GM18498 (cell line): ENCODE measurements around the gene NUDT16L1.
"Not testable (repeated sequence)": the region's sequence is repeated elsewhere in the genome, so short reads cannot be mapped to it uniquely, and the experiment has no call there.

Experiments
- ATAC-seq: cut with Tn5 transposase; IDR thresholded peaks from one replicate; pipeline ENCODE4 v1.9.1; 2021; ENCODE audit warnings: mild to moderate bottlenecking, moderate library complexity; ENCODE audit not compliant: unreplicated experiment

NUDT16L1 gene

GRCh38 chr16:4693296-4693955 is at the start of gene NUDT16L1:
Gene NUDT16L1 (plus strand): TSS chr16:4693562. CDS start chr16:4693727, 165 bp downstream.
- peak; percentile 95 for ATAC-seq

DNA sequence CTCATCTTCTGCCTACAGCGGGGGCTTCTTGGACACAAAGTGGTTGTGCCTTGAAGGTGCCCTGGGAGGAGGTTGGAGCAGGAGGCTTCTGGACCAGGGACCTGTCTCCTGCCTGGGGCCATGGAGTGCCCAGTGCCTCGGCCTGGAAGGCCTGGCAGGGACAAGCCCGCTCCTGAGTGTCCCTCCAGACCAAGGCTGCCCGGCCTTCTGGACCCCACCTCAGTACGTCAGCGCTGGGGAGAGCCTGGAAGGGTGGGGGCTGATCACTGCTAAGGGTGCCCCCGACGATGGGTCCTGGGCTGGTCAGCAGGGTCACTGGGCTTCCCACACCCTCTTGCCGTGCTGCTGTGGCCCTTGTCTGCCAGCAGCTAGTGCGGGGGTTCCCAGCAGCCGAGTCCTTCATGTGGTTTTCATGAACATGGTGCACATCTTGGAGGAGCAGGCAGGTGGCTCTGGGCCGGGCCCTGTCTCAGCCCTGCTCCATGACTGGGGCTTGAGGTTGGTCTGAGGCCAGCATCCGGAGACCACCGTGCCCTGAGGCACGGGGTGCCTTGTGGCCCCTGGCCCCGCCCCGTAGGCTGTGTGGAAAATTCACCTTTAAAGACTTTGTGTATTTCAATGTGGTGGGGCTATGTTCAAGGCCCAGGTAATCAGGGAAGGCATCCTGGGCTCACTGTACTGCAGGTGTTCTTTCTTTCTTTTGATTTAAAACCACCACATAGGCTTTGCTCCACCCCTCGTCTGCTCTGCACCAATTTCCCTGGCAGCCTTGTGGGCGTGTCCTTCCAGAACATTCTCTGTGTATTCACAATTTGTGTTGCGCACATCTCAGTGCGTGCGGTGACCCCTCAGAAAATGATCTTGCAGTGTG is 46.4 kb upstream of the NUDT16L1 start:
- no peak for ATAC-seq

- no peak for ATAC-seq
These were observed 45.8 kb upstream of the NUDT16L1 start for GRCh38 chr16:4647644-4647980.

DNA sequence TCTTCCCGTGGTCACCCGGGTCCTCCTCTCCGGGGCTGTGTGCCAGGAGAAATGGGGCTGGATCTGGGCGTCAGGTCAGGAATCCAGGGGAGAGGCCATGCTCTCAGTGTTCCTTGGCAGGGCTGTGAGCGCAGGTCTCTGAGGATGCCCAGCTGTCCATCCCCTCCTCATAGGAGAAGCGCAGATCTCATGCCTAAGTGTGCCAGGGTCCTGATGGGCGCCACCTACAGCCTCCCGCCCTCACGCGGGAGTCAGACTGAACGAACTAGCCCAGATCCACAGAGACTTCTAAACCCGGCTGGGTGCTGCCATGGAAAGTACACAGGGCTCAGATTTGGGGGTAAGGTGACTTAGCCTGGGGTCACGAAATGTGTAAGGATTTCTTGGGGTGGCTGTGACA is 44.4 kb upstream of the NUDT16L1 start:
- no peak for ATAC-seq

- ATAC-seq = no peak
These were observed 43.5 kb upstream of the NUDT16L1 start for GRCh38 chr16:4649744-4650442.

DNA sequence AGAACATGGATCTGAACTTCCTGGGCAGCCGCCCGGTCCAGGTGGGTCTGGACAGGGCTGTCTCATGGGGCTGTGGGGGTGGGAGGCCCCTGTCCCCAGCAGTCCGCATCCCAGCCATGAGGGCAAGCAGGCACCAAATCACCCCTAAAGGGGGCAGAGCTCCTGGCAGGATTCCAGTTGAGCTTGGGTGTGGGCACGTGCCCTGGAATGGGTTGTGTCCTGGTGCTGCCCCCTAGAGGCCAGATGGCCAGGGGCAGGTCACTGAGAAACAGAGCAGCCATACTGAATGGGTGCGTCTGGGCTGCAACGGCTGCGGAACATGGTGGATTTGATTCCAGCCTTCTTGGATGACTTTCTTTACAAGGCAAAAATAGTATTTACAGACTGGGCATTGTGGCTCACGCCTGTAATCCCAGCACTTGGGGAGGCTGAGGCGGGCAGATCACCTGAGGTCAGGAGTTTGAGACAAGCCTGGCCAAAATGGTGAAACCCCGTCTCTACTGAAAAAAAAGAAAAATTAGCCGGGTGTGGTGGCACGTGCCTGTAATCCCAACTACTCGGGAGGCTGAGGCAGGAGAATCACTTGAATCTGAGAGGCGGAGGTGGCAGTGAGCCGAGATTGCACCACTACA is 42.8 kb upstream of the NUDT16L1 start:
- not testable (repeated sequence) for ATAC-seq

GRCh38 chr16:4651827-4652226 is 41.5 kb upstream of the NUDT16L1 start:
- no peak for ATAC-seq

GRCh38 chr16:4652561-4652960 is 40.8 kb upstream of the NUDT16L1 start:
- ATAC-seq = no peak

- ATAC-seq = no peak
These were observed 39.1 kb upstream of the NUDT16L1 start for GRCh38 chr16:4654011-4654963.

DNA sequence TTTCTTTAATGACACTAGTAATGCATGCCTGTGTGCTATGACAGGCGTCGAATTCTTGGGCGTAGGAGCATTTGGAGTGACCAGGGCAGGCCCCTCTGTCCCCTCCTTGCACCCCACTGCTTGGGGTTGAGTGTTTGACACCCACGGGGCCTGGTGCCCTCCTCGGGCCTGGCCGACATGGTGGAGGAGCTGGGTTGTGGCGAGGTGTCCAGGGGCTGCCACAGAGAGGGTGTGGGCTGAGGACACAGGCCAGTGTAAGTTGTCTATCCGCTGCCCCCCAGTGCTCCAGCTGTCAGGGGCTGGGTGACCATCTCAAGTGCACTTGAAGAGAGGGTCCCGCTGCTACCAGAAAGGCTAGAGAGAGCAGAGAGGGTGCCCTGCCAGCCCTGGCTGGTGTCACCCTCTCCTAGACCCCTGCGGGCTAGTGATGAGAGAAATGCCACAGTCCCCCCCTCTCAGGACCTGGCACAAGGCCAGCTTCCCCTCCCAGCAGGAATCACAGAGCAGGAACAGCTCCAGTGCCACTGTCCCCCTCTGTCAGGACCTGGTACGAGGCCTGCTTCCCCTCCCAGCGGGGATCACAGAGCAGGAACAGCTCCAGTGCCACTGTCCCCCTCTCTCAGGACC is 38.3 kb upstream of the NUDT16L1 start:
- ATAC-seq = no peak

DNA sequence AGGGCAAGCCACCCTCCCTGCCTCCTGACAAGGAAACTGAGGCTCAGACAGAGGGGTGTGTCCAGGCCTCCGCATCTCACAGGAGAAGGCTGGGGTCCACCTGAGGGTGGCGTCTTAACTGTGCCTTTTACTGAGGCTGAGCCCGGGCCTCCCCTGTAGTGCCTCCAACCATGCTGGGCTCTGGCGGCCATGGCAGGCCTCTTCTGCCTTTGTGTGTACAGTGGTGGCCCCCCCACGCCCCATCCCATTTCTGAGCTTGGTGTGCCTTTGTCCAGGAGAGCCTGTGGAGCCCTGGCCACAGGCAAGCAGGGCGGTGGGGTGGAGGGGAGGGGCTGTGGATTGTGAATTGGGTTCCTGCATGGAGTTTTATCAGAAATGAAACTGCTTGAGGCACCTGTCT is 37.6 kb upstream of the NUDT16L1 start:
- ATAC-seq = no peak

DNA sequence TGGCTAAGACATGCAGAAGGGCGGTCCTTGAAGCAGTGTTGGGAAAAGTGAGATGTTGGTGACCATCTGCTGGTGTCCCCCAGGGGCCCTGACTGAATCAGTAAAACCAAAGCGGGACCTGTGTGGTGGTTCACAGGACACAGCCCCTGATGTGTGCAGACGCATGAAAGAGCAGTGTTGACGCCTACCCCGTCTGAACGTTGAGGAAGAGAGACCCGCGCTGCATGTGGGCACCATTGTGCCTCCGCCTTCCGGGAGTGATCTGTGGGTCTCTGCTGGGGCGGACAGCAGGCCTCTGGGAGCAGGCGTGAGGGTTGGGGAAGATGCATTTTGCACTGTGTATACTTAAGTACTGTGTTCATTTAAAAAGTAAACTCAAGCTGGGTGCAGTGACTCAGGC is 37.1 kb upstream of the NUDT16L1 start:
- no peak for ATAC-seq

- ATAC-seq = no peak
These were observed 36.4 kb upstream of the NUDT16L1 start for GRCh38 chr16:4656695-4657686.

DNA sequence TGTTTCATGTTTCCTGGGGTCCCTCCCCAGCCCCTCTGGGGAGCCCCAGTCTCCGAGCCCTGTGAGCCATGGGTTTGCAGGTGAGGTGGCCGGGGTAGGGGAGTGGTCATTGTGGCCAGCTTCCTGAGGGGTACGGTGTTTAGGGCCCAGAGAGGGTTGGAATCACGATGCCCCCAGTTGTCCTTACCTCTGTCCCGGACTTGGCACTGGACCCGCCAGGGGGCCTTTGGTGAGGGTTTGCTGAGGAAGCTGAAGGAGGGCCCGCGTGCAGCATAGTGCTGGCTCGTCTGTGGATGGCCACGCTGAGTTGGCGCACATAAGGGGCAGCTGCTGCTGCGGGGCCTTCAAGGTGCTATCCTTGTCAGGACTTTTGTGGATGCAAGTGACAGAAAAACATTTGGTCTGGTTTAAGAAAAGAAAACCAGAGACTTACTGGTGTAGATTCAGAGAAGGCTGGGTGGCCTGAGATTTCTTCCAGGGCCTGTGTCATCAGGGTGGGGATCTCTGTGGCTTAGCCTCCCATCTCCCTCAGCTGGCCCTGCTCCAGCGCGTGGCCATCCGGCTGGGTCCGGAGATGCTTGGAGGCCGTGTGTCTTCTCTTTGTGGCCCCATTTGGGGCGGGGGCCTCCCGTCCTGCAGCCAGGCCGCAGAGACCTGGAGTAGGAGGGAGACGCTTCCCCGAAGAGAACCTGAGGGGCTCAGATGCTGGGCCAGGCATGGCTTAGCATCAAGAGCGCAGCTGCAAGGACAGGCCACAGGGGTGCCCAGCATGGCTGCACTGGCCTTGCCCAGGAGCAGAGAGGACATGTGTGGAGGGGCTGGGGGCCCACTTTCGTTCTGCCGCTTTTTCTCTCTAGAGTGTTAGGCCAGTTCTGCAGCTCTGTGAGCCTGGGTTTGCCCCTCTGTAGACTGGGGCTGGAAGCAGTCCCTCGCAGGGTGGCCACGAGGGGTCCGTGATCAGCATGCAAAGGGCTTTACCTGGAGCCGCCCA is 33.7 kb upstream of the NUDT16L1 start:
- no peak for ATAC-seq

- peak; percentile 41 for ATAC-seq
These were observed 32.8 kb upstream of the NUDT16L1 start for GRCh38 chr16:4660454-4661007.

DNA sequence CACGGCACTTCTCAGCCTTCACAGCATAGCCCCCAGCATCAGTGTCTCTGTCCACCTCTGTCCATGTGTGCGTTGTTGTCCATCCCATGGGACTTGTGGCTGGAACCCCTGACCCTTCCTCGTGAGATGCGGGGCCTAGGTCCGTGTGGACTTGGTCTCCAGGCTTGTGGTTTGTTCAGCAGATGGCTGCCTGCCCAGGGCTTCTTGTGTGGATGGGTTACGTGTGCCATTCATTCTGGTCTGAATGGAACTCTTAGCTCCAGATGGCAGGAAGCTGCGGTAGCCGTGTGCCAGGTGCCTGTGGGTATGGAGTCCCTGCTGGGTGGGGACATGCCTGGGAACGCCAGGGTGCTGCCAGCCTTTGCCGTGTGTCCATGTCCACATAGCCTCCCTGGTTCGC is 31.7 kb upstream of the NUDT16L1 start:
- no peak for ATAC-seq

GRCh38 chr16:4663465-4663776 is 29.9 kb upstream of the NUDT16L1 start:
- ATAC-seq = no peak
